Measurements from ENCODE around the gene MICAL2.
A peak's percentile ranks its signal among the peaks of the same experiment; 100 is the strongest.

Gene MICAL2

DNA sequence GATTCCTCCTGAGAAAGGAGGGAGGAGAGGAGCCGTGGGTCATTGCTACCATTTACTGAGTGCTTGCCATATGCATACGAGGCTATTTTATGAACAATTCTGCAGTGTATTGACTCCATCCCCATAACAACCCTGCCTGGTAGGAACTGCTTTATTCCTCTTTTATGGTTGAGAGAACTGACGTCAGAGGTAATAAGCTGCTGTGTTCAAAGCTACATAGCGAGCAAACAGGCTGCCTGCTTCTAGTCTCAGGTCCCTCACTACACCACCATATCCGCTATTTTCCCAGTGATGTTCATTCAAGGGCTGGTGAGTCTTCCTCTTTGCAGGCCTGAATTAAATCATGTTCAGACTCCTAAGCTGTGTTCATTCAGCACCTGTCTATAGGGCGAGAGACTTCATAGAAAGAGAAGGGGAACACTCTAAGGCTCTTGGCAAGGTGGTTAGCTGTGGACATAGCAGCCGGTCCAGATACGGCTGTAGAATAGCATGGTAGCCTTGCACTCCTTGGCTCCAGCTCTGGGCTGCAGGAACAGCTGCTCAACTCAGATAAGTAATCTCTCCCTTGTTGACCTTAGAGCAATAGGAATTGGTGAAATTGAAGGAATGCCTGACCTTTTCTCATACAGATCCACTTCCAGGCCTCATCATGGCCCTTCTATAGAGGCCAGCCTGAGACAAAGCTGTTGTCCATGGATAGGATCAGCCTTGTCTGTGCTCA, 82.6 kb downstream of the MICAL2 start:
- no peak for DNase-seq

DNA sequence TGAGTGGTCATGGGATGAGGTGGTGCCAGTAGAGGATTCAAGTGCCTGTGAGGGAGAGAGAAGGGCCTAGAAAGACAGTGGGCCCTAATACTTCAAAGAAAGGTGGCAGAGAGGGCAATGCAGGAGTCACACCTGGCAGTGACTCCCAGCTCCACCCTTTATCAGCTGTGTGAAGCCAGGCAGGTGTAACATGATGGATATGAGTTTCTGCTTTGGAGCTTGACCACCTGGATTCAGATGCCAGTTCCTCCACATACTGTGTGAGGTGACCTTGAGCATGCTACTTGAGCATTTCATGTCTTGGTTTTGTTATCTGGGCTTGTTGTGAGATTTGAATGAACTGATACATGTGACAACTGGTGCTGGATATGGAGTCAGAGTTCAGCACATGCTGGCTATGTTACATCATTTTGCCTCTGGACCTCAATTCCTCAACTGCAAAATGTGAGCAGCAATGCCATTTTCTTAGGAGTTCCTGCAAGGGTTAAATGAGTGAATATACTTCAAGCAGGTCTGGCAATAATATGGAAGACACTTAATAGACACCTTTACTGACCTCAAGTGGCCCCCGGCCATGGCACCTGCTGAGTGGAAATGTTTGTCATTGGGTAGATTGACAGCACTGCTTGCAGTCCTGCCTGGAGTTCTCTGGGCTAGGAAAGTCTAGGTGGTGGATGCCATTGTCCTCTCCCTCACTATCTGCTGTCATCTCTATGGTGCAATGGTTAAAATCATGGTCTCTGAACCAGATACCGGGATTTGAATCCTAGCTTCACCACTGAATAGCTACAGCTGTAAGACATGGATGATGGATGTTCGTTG, 83.3 kb downstream of the MICAL2 start:
- no peak for DNase-seq

DNA sequence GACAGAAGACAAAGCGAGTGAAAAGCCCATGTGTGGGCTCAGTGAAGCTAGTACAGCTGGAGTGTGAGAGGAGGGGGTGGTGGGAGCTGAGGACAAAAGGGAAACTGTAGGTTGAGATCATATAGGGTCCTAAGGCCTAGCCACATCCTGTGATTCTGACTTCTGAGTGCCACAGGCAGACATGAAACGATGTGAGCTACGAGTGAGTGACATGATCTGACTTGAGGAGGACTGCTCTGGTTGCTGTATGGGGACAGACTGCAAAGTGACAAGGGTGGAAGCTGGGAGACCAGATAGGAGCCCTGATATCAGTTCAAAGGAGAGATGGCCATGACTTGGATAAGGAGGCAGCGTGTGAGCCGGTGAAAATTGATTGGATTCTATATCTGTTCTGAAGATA, 85.4 kb downstream of the MICAL2 start:
- no peak for DNase-seq

DNA sequence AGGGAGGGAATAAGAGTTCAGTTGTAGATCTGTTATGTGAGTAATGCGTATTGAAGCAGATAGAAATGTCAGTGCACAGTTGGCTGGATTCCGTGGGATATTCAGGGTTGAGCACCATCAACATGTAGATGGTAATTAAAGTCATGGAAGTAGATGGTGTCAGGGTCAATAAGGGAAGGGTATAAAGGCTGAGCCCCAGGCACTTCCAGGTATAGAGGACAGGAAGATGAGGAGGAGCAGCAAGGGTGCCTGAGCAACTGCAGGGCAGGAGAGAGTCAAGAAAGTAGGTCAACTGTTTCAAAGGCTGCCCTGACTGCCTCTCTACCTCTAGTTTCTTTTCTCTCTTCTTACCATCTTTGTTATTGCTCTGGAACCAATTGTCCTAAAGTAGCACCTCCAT, 85.9 kb downstream of the MICAL2 start:
- no peak for DNase-seq

DNA sequence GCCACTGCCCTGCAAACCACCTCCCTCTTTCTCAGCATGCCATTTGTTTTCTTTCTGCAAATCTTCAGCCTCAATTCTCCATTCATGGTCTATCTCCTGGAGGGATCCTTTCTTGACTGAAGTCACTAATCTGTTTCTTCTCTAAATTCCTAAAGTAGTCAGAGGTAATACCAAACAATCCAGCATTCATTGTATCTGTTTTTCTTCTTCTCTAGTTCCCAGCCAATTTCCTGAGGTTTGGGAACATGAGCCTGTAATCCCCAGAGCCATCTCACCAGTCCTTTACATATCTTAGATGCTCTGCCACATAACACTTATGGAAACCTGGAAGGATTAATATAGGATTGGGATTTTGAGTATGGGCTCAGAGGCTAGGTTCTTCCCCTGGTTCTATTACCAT, 86.5 kb downstream of the MICAL2 start:
- DNase-seq = no peak

DNA sequence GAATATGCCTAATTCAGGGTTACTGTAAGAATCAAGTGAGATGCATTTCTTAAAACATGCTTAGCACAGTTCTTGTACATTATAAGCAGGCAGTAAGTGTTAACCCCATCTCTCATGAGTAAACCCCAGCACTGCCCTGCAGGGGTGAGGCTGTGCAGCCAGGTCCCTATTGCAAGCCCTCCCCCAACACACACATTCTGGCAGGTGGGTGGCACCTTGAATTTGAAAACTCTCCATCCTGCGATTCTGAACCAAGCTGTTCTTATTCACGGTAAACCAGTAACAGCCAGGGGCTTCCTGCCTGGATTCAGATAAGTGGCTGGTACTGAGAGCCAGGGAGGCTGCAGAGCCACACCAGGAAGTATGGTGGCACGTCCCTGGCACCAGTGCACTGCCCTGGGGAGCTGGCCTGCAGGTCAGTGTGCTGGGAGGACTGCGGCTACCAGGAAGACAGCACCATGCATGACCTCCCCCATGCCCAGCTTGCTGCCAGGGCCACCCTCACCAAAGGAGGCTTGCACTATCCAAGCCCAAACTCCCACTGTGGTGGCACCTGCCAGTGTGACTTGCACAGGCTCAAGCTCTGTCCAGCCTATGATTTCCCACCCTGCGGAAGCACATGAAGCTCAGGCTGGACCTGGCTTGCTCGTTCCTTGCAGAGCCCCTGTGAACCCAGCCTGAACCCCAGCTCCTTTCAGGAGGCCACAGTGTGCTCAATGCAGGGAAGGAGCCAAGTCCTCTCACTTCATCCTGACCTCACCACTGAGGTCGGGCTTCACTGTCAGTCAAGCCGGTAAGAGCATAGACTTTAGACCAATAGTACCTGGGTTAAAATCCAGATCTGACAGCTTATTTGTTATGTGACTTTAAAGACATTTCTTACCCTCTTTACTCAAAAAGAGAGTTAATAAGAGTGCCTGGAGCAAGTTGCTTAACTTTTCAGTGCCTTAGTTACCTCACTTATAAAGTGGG, 88.1 kb downstream of the MICAL2 start:
- DNase-seq = no peak

DNA sequence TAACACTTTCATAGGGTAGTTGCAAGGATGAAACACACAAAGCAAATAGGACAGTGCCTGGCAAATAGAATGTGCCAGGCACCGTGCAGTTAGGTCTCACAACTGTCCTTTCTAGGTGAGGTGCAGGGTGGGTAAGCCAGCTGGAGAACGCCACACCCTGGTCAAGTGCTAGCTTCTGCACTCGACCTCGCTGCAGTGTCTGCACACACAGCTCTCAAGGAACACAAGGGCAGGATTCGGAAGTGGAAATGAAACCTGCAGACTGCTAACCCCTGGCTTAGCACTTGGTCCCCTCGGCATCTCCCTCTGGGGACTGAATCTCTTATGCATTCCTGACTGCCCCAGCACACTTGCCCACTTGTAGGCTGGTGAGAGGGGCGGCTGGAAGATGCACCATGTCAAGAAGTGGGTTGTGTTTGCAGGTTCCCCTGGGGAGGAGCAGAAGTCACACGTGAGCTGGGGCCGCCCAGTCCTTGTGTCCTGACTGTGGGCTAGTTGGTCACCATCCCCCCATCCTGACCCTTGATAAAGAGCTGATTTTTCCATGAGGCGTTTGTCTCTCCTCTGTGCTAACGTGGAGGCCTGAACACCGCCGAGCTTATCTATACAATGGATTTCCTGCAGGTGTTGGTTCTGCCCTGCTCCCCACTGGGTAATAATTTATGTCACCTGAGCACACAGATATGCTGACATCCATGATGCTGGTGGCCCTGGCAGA, 89.0 kb downstream of the MICAL2 start:
- no peak for DNase-seq

DNA sequence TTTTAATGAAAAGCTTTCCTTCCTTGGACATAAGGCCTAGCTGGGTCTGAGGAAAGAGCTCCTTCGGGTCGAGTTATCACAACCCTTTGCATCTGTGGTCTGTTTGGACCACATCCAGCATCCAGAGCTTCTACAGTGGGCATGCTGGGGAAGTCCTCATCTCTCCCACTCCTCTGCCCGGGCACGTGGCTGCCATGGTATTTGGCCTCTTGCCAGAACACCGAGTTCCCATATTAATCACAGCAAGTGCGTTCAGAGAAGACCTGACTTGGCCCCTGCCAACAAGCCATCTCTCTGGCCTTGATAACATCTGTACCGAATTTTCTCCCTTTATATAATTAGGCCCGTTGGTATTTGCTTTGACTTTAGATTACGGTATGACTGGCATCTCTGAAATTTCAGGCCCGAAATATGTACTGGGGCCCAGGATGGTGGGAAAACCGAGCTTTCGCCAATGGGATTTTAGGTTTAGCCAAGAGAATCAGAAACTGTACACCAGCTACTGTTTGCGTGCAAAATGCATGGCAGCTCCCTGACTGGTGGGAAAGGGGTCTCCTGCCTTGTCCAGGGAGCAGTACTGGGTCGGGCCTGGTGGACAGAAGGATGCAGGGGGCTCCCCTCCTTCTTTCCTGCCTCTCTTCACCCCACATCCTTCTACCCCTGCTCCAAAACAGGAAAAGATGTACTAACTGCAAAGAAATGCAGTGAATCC, 90.0 kb downstream of the MICAL2 start:
- DNase-seq = peak; percentile 66

DNA sequence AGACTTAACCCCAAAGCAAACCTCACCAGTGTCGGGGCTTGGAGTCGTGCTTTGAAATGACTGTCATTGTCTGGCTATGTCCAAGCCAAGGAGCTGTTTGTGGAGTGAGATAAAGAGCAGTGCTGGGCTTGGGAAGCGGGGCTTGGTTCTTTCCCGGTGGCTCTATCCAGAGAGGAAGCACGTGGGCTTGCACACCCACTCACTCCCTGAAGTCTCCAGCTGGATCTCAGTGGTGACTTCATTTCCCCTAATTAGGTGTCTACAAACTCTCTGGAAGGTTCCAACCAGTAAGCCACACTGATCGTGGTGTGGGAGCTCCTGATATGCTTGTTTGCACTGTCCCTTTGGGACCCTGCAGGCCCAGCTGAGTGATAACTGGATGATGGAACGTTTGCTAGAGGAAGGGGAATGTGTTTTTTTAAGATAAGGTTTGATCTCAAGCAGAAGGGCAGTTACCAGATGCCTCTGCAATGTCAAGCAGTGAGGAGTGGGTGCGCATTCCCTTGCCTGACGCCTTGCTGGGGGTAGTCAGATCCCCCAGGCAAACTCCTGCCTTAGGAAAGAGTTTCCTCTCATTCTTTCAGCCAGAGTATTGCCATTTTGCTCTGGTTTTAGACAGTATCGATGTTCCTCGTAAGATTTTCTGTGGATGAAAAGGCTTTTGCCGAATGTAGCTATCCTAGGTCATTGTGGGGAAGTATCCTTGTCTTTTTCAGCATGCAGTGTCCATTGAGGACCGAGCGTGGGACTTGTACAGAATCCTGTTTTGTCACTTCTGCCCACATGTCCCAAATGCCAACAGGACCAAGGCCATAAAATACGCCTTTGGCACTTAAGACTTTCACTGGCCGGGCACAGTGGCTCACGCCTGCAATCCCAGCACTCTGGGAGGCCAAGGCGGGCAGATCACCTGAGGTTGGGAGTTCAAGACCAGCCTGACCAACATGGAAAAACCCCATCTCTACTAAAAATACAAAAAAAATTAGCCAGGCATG, 90.9 kb downstream of the MICAL2 start:
- no peak for DNase-seq

DNA sequence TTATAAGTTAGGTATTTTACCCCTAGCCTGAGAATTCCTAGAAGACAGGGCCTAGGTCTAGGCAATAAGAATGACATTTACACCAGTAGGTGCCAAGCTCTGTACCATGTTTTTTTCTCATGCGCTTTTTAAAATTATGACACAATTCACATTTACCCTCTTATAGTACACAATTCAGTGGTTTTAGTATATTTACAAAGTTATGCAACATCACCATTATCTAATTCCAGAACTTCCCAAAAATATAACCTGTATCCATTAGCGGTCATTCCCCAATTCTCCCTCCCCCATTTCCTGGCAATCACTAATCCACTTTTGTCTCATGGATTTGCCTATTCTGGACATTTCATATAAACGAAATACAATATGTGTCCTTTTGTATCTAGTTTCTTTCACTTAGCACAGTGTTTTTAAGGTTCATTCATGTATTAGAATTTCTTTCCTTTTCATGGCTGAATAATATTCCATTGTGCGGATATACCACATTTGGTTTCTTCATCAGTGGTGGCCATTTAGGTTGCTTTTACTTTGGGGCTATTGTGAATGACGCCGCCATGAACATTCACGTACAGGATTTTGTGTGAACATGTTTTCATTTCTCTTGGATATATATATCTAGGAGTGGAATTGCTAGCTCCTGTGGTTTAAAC, 92.4 kb downstream of the MICAL2 start:
- no peak for DNase-seq

DNA sequence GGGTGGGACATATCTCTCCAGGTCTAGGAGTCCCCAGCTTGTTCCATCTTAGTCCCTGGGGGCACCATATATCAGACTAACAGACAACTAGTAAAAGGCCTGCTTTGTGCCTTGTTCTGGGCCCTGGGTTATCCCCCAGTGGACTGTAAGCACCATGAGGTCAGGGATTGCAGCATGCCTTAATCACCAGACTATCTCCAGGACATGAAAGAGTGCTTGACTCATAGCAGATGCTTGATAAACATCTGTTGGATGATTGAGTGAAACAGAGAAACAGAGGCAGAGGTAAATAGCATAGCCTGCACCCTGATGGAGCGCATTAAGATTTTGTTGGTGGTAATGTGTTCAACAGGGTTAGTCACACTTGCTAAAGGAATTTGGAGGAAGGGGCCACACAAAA, 94.1 kb downstream of the MICAL2 start:
- no peak for DNase-seq

DNA sequence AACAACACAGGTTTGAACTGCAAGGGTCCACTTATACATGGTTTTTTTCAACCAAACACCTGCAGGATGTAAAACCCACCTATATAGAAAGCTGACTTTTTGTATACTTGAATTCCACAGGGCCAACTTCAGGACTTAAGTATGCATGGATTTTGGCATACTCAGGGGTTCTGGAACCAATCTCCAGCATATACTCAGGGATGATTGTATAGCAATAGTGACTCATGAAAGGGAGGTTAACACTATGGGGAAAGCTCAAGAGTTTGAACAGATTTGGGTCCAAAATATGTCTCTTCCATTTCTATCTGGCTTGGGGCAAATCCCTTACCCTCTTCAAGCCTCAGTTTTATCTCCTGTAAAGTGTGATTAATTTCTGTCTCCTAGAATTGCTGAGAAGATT, 94.9 kb downstream of the MICAL2 start:
- DNase-seq = no peak

DNA sequence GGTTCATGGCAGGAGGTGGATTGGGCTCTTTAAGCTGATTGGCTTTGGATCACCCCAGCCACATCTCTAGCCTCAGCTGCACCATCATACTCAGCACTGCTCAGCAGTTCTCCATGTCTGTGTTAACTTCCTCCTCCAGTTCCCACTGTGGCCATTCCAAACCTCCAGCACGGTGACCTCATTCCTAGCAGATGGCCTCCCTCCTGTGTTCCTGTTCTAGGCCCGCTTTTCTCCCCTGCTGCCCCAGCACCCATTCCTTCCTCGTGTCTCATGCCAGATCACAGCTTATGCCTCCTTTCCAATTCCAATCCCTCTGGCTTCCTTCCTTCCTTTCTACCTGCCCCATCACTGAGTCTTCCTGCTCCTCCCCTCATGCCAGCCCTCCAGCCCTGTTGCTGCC, 96.1 kb downstream of the MICAL2 start:
- DNase-seq = no peak

DNA sequence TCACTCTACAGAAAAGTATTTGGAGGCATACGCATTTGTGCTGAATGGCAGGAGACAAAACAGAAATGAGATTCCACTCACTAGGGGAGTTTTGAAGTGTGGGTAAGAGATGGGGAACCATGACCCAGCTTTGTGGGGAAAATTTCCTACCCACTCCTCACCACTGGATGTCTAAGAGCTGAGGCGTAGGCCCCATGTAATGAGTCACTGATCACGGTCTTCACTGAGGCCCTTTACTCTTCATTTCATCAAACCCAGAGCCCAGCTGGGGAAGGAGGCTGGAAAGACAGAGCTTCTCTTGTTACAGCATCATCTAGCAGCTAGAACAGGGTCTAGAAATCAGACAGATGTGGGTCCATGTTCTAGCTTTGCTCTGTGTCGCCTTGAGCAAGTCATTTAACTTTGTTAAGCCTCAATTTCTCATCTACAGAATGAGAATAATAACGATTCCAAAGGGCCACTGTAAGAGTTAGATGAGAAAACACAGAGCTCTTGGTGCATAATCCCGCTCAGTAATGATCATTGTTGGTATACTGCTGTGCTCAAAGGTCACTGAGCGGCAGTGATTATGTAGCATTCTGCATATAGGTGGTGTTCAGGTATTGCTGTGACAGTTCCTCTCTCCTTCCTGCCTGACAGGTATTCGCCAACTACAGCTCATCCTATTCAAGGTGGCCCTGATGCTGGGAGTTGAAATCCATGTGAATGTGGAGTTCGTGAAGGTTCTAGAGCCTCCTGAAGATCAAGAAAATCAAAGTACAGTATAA, 97.2 kb downstream of the MICAL2 start:
- DNase-seq = no peak

DNA sequence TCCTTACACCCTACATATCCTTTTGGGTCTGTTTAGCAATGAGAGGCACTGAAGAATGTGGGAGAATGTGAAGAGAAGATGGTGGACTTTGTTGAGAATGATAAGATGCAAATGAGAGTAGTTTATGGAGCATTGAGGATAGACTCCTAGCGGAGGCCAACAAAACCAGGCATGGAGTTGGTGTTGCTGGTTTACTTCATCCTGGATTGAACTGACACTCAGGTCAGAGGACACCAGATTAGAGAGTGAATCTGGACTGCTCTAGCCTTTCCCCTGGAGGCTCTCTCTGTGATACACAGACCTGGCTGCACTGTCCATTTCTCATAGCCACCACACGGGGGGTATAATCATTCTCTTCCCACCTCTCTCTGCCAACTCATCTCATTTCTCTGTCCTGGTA, 98.7 kb downstream of the MICAL2 start:
- no peak for DNase-seq

DNA sequence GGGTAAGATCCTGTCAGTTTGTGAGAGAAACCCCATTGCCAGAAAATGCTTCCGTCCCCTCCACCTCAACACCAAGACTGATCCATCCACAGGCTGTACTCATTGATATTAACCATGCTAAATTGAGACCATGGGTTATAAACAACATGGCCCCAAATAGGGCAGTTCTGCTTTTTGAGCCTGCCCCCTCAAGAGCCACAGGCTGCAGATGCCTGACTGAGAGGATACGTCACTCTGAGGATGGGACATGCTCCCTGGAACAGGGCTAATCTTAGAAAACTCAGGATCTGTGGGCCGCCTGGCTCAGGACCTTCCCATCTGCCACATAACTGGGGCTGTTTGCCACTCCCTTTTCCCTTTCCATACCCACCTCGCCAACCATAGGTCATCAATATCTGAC, 99.8 kb downstream of the MICAL2 start:
- DNase-seq = no peak

DNA sequence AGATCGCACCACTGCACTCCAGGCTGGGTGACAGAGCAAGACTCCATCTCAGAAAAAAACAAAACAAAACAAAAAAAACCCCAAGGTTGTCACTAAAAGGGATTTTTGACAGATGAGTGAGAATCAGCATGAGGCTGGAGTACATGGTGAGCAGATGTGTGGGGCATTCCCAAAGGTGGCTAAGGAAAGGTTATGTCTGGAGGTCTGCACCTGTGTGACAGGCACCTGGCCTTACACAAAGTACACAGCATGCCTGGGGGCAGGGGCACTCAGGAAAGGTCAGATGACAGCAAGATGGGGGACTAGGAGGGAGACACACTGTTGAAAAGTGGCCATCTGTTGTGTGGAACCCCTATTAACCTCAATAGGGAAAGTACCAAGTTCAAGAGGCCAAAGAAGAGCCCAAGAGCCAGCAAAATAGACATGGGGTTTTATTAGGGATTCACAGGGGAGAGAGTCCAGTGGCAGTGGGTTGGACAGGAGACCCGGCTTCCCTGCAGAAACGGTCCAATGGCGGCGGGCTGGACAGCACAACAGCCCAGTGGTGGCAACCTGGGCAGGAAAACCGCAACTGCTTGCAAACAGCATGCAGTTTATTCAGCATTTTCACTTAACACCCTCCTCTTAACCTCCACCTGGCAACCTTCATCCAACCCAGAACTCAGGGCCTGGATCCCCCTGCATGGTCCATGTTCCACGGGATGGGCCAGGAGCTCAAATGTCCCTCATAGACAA, 101.1 kb downstream of the MICAL2 start:
- DNase-seq = no peak

DNA sequence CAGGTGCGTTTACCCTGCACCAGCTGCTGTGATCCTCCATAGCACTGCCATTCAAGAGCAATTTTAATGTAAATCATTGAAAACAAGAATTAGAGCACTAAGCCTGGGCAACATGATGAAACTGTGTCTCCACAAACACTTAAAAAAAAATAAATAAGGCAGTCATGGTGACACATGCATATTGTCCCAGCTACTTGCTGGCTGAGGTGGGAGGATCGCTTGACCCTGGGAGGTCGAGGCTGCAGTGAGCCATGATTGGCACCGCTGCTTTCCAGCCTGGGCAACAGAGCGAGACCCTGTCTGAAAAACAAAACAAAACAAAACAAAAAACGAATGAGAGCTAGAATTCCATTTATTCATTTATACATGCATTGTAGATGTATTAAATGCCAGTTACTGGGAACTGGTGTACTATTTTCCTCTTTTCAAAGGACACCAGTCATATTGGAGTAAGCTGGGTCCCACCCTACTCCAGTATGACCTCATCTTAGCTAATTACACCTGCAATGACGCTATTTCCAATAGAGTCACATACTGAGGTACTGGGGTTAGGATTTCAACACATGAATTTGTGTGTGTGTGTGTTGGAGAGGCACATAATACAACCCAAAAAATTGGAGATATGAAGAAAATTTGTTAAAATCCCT, 101.9 kb downstream of the MICAL2 start:
- DNase-seq = no peak

All from NCI-H1694 (cell line).